Measurements from ENCODE around the gene ATMIN.

ATMIN gene

DNA sequence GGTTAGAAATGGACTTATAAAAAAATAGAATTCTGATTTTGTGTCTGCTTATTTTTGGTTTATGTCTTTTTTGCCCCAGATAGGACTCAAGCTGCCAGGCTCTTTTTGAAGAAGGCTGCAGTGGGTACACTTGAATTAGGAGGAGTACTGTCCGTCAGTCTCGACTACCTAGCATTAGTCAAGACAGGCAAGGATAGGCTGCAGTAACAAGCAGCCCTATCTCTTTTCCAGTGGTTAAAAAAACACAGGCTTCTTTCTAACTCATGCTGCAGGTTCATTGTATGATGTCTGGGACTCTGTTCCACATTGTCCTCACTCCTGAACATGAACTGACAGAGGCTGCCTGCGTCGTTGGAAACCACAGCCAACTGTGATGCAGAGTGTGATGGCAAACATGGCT lies 33.4 kb downstream of the ATMIN start:
- DNase-seq = no peak

DNA sequence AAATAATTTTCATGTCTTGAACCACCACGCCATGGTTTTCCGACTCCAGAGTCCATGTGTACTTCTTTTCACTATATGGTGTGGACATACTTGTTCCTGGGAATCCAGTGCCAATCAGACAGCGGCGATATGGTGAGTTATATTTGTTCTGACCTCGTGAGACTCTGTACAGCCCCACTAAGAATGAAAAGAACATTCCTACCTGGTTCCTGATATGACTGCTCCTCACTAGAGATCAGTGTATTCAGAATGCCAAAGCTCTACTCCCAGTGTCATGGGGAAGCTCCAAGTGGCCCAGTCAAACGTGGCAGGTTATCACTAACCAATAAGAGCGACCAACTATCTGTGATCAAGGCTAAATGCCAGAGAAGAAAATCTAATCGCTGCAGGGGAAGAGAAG lies 35.3 kb downstream of the ATMIN start:
- no peak for DNase-seq

DNA sequence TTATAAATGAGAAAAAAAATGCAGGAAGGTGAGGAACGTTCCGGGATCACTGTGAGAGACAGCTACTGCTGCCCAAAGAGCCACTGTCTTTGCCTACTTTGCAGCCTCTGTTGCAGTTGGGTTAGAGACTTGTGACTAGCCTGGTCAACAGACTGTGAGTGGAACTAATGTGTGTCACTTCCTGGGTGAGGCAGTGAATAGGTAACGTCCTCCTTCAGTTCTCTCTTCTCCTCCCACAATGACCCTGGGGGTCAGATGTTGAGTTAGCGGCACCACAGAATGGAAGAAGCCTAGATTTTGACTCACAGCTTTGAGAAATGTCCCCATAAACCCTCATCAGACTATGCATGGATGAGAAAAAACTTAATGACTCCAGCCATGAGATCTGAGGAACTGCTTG lies 36.2 kb downstream of the ATMIN start:
- DNase-seq = no peak

DNA sequence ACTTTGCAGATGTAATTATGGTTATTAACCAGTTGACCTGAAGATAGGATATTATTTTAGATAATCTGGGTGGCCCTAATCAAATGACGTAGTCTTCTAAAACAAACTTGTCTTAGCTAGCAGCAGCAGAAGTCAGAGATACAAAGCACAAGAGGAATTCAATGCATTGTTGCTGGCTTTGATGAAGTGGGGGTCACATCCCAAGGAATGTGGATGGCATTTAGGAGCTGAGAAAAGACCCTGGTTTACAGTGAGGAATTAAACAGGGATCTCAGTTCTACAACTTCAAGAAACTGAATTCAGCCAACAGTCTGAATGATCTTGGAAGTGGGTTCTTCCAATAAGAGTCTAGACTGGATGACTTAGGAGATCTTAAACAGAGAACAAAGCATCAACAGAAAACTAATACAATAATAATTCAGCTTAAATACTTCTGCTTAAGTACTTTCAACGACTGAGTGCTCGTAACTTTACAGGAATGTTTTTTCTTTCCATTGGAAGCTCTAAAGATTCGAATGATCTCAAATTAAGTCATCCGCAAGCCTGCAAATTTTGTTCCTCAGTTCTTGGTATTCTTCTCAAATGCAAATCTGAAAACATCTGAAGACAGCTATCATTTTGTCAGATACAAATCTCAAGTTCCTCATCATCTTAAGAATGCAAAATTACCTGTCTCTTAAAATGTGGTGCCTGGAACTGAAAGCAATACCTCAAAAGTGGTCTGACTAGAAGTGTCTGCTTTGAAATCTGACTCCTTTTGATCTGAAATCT lies 38.1 kb downstream of the ATMIN start:
- no peak for DNase-seq

DNA sequence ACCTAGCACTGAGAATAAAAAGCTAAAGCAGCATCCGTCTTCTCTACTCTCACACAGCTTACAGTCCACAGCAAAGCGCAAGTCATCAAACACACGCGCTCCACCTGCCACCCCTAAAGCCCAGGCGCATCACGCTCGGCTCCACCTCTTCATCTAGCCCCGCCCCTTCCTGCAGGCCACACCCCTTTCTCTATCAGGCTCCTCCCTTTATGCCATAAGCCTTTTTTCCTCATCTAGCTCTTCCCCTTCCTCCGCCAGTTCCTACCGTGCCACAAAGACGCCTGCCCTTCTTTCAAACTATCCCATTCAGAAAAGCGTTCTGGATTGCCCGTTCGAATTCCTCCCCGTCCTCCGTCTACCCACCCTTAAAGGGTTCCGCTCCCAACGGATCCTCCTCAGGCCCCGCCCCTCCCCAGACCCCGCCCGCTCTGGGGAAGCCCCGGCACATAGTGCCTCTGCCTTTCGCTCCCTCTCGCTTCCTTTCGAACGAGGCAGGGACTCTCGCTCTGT lies 41.0 kb downstream of the ATMIN start:
- DNase-seq = peak in 52 of 56 donors; percentile 60 to 100 (median 95)

DNA sequence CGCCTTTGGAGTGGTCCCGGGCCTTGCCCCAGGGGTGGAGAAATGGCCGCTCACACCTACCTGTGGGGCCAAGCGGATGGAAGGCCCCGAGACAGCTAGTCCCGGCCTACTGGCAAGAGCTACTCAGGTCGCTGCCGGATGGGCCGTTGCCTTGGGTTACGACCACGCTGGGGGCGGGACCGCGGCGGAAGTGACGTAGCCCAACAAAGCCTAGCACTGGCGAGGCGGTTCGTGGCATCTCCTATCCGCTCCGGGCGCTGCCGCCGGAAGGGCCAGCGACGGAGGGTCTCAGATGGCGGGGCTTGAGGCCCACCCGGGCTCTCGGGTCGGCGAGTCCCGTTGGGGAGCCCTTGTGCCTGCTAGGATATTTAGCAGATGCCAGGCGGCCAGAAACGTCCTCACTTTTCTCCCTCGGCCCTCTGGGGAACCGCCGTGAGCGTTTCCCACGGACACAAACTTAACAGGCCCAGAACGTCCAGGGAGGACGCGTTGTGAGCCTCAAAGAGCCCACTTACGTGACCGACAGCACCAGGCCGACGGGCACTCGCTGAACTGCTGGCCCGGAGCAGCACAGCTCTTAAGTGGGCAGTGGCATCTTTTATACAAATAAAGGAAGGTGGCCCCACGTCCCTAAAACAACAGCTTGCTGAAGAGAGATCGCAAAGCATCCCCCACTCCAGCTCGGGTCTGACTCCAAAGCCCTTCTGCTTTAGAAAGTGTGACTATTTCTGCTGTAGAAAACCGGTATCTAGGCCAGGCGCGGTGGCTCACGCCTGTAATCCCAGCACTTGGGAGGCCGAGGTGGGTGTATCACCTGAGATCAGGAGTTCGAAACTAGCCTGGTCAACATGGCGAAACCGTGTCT lies 41.7 kb downstream of the ATMIN start, which contains the start of gene C16orf46:
Gene C16orf46, minus strand, starts transcription at position 163 of the 865 bp plus-strand sequence. CDS start 13,283 bp downstream, outside the sequence.
- DNase-seq = peak; percentile 89 to 100 (median 97)

DNA sequence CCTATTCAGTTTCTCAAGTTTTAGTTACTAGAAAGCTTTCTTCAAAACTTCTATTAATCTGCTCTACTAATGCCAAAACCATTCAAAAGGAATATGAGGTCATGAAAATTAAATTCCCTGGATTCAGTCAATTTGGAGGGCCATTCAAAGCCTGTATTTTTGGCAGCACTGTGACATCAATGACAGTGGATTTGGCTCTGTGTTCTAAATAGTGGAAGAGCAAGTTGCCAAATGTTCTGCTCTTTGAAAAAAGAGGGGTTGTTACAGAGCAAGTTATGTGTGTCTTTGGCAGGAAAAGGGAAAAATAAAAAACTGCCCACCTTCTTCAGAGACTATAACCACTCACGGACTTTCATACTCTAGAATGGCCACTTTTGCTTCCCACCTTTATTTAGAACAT lies 44.6 kb downstream of the ATMIN start:
- DNase-seq = no peak

DNA sequence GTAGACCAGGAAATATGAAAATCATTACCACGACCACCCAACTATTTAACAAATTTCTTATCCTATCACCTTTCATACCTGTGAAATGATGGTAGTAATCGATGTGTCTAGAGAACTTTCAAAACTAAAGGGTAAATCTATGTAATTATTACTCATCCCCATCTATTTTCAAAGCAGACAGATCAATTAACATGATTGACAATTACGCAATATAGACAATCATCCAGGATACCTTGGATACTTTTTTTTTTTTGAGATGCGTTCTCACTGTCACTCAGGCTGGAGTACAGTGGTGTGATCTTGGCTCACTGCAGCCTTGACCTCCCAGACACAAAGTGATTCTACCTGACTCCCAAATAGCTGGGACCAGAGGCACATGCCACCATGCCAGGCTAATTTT lies 45.4 kb downstream of the ATMIN start:
- no peak for DNase-seq

DNA sequence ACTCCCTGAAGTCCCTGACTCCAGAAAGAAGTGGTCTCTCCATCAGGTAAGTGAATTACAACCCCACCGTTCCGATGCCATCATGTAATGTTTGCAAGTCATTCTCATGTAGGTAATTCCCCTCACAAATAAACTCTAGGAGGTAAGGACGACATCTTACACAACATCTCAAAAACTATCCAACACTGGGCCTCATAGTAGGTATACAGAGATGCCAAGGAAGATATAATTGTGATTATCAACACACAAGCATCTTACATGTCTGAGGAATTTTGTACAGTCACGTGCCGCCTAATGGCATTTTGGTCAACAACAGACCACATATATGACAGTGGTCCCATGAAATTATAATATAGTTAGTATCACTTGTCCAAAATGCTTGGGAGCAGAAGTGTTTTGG lies 53.2 kb downstream of the ATMIN start:
- no peak for DNase-seq

DNA sequence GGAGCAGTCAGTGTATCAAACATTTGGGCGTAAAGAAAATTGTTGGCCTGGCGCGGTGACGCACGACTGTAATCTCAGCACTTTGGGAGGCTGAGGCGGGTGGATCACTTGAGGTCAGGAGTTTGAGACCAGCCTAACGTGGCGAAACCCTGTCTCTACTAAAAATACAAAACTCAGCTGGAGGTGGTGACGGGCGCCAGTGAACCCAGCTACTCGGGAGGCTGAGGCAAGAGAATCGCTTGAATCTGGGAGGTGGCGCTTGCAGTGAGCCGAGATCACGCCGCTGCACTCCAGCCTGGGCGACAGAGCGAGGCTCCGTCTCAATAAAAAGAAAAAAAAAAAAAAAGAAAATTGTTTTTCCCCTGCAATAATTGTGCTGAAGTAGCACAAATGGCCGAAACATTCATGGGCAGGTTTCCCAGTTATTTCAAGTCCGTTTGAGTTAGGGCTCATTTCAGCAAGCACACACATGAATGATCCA lies 59.2 kb downstream of the ATMIN start:
- peak in 1 of 56 donors; percentile 1 for DNase-seq

DNA sequence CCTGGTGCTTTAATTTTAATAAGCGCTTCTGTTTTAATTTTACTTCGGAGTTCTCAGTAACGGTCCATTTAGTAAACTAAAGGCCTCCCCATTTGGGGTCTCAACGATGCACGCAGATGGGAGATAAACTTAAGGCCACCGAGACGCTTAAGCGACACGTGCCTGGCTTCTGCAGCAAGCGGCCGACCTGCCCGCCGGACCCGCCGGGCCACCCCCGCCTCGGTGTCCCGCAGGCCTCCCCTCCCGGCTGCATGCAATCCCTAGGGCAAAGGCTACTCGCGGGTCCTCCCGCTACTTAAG lies 60.0 kb downstream of the ATMIN start:
- no peak for DNase-seq

DNA sequence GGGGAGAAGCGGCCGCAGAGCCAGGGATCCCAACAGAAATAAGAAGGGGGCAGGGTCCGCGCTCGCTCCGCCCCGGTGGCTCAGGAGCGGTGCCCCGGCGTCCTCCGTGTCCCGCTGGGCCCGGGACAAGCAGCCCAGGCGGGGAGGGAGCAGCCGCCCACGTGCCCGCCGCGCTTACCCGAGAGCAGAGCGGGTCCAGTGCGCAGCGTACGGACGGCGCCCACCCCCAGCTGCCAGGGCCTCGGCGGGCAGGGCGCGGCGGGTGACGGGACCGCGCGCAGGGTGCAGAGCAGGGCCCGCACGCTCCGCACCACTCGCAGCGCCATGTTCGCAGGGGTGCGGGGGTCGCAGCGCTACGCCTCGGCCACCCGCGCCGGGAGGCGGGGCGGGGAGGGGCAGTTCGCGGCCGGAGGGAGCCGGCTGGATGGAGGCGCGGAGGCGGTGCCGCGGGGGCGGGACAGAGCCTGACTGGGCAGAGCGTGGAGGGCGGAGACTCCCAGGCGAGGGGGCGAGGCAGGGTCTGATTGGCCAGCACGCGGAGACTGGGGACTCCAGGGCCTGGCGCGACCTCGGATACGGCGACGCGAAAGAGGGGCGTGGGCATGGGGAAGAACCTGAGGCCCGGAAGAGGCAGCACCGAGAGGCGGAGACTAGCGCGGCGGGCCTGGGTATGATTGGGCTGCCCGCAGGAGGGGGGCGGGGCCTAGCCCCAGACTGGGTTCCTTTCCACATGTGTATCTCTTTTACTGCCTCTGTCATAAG lies 60.5 kb downstream of the ATMIN start, which contains the start of gene GCSH:
Gene GCSH, minus strand, starts transcription at position 443 of the 762 bp plus-strand sequence. Its CDS starts 117 bp downstream, at position 326.
- DNase-seq = peak; percentile 79 to 100 (median 99)

DNA sequence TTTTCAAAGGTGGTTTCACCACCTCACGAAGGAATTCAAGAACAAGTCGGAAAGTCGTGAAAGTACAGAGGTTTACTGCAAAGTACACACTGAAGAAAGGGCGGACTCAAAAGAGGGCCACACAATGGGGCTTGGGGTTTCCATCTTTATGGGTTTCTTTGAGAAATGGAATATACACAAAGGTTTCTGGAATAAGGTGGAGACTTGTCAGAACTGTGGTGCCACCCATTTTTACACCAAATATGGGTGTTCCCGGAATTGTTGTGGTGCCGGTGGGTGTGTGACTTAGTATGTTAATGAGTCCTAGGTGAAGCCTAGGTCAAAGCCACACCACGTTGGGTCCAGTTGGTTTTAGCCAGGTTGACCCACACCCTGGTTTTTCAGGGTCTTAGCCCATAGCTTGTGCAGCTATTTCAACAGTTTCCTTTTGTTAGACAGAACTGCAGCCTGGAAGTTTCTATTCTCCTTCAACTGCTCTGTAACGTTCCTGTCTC lies 61.1 kb downstream of the ATMIN start:
- DNase-seq = peak in 1 of 56 donors; percentile 42
